ENCODE data around the gene RNF208. TPM values are rescaled to one million over a fixed set of nuclear protein-coding genes. Genes with fewer than 3 reads are reported as not detected.

Gene RNF208
- polyA plus RNA-seq, 3 donors: 1.5 TPM; not detected in 2

GRCh38 chr9:137201205-137201868 lies 20.7 kb downstream of the RNF208 start:
- H3K4me2 ChIP-seq (replicated peaks; ENCODE audit: extremely low read depth, low read length, poor library complexity, severe bottlenecking): peak overlapping the region; percentile 79
- peak overlapping the region; percentile 74 for H2AFZ ChIP-seq (ENCODE audit: insufficient read depth, low read depth, low read length, poor library complexity, severe bottlenecking)
- H3K36me3 ChIP-seq (replicated peaks in 1 of 2; ENCODE audit: control insufficient read depth in 1 of 2, insufficient read depth in 2 of 2, low read length in 2 of 2): no peaks in the 10 kb centered on the region
- H3K9me3 Mint-ChIP-seq: peaks cover 0 to 2% (median 0%) of the 10 kb centered on the region in 7 donors
- peaks cover 46 to 62% of the 10 kb centered on the region in 2 donors for H3K4me1 ChIP-seq (ENCODE audit: control insufficient read depth in 1 of 2, insufficient read depth in 2 of 2, low read length in 2 of 2)
- intact Hi-C loops (cut with micrococcal nuclease): loop anchor here (2.0 to 5.0 kb wide), 3 partner anchors 21 to 351 kb away; partner anchors contain the start of genes RNF208 (in 2 of the 2), MRPL41 (in 1 of the 2), PNPLA7 (in 1 of the 2) and TUBB4B (in 1 of the 2)
- peaks cover 49% of the 10 kb centered on the region for H3K4me1 Mint-ChIP-seq
- TF ChIP-seq CTCF (IDR thresholded peaks at IDR 0.05): no peak
- peak overlapping the region; percentile 77 to 89 for H3K27ac ChIP-seq (ENCODE audit: low read depth in 1 of 2, low read length in 2 of 2)
- H3K27ac Mint-ChIP-seq: peak overlapping the region; percentile 77 to 92 (median 89)
- H3K4me3 Mint-ChIP-seq: peak overlapping the region; percentile 74 to 88
- H3K36me3 Mint-ChIP-seq: peaks cover 0 to 2% of the 10 kb centered on the region in 2 donors
- H3K79me2 ChIP-seq (ENCODE audit: insufficient read depth, low read length): peaks cover 51% of the 10 kb centered on the region
- peaks cover 0 to 4% of the 10 kb centered on the region in 2 donors for H3K27me3 ChIP-seq (ENCODE audit: control insufficient read depth in 2 of 2, insufficient read depth in 2 of 2, low read length in 2 of 2)
- peak overlapping the region; percentile 47 to 74 (median 68) for H3K4me3 ChIP-seq (replicated peaks in 1 of 3; ENCODE audit: low read depth in 2 of 3, low read length in 3 of 3)
- H3K9ac ChIP-seq (ENCODE audit: insufficient read depth, low read length, poor library complexity, severe bottlenecking): peak overlapping the region; percentile 64
- H3K27me3 Mint-ChIP-seq (ENCODE audit: low read depth in 3 of 3): peaks cover 0 to 4% (median 0%) of the 10 kb centered on the region in 3 donors
- H3K9me3 ChIP-seq (replicated peaks in 1 of 2; ENCODE audit: control insufficient read depth in 1 of 2, insufficient read depth in 1 of 2, low read length in 2 of 2): no peaks in the 10 kb centered on the region
- WGBS (ENCODE audit: insufficient coverage): 10% methylated on average over 14 of the region's 23 CpGs
- no peak for DNase-seq
- H4K20me1 ChIP-seq (ENCODE audit: insufficient read depth, low read length): peaks cover 25% of the 10 kb centered on the region

GRCh38 chr9:137200311-137201204 lies 21.5 kb downstream of the RNF208 start, which contains the start of gene TPRN:
TPRN (minus strand) TSS chr9:137200741; CDS start chr9:137200711, 30 bp downstream.
- H3K36me3 Mint-ChIP-seq: peaks cover 0 to 2% of the 10 kb centered on the region in 2 donors
- H3K4me1 Mint-ChIP-seq: peaks cover 43% of the 10 kb centered on the region
- Histone ChIP-seq H3K4me3 (replicated peaks in 1 of 3; ENCODE audit: low read depth in 2 of 3, low read length in 3 of 3) (peak within 1 kb of the TSS; percentile 47 to 74 (median 68)), H4K20me1 (ENCODE audit: insufficient read depth, low read length) (peaks cover 25% of the 10 kb centered on the region), H3K27me3 (ENCODE audit: control insufficient read depth in 2 of 2, insufficient read depth in 2 of 2, low read length in 2 of 2) (peaks cover 0 to 4% of the 10 kb centered on the region in 2 donors), H2AFZ (ENCODE audit: insufficient read depth, low read depth, low read length, poor library complexity, severe bottlenecking) (peak within 1 kb of the TSS; percentile 74), H3K27ac (ENCODE audit: low read depth in 1 of 2, low read length in 2 of 2) (peak within 1 kb of the TSS; percentile 77 to 89), H3K9me3 (replicated peaks in 1 of 2; ENCODE audit: control insufficient read depth in 1 of 2, insufficient read depth in 1 of 2, low read length in 2 of 2) (no peaks in the 10 kb centered on the region), H3K4me1 (ENCODE audit: control insufficient read depth in 1 of 2, insufficient read depth in 2 of 2, low read length in 2 of 2) (peaks cover 41 to 55% of the 10 kb centered on the region in 2 donors), H3K4me2 (replicated peaks; ENCODE audit: extremely low read depth, low read length, poor library complexity, severe bottlenecking) (peak within 1 kb of the TSS; percentile 79), H3K79me2 (ENCODE audit: insufficient read depth, low read length) (peaks cover 43% of the 10 kb centered on the region), H3K9ac (ENCODE audit: insufficient read depth, low read length, poor library complexity, severe bottlenecking) (peak within 1 kb of the TSS; percentile 64), H3K36me3 (replicated peaks in 1 of 2; ENCODE audit: control insufficient read depth in 1 of 2, insufficient read depth in 2 of 2, low read length in 2 of 2) (peaks cover 0 to under 1% of the 10 kb centered on the region in 2 donors)
- peak within 1 kb of the TSS; percentile 81 to 88 for H3K4me3 Mint-ChIP-seq
- peak; percentile 98 to 100 (median 99) for DNase-seq
- no peak for TF ChIP-seq CTCF (IDR thresholded peaks at IDR 0.05)
- intact Hi-C loops (cut with micrococcal nuclease): loop anchor here (1.0 to 5.0 kb wide), 4 partner anchors 12 to 352 kb away; partner anchors contain the start of genes RNF208 (in 2 of the 2), ANAPC2 (in 1 of the 2), MRPL41 (in 1 of the 2) and PNPLA7 (in 1 of the 2)
- WGBS (ENCODE audit: insufficient coverage): under 1% methylated on average over 118 of the region's 118 CpGs
- H3K27ac Mint-ChIP-seq: peak within 1 kb of the TSS; percentile 77 to 92 (median 89)
- no peaks in the 10 kb centered on the region for H3K9me3 Mint-ChIP-seq
- H3K27me3 Mint-ChIP-seq (ENCODE audit: low read depth in 3 of 3): peaks cover 0 to 4% (median 0%) of the 10 kb centered on the region in 3 donors
